Endothelial cell of umbilical vein (primary cell): ENCODE data around the gene ARPC5L. TPM values are rescaled to one million over a fixed set of nuclear protein-coding genes. Genes with fewer than 3 reads are reported as not detected.

ENCODE experiments used
- BruUV-seq: library from RNA; stranded (reverse); fragments of 400-500 nt; replicated peaks from 2 replicates; lab custom pipeline; 2021; lab: Mats Ljungman, UMichigan
- CTCF ChIA-PET: fragments of 300-600, 350-600 bp; sonication (Branson Sonifier 250); formaldehyde crosslinking; loops from one replicate; lab custom pipeline; 2021; ENCODE audit warnings: antibody characterized with exemption, inconsistent platforms; lab: Charles Lee
- POLR2A ChIA-PET: fragments of 300-600, 350-600 bp; sonication (Branson Sonifier 250); formaldehyde crosslinking; loops from one replicate; lab custom pipeline; 2021; ENCODE audit warnings: antibody characterized with exemption, inconsistent platforms; lab: Charles Lee
- DNase-seq: peaks from one replicate; pipeline ENCODE4 v3.0.0-alpha.2; 2011; ENCODE audit warnings: low read depth, low spot score
- FAIRE-seq: peaks from 2 replicates; lab custom pipeline; 2011; peaks lifted over from hg19 to GRCh38; lab: Jason Lieb, UNC
- H2AFZ ChIP-seq: 2 replicates; pipeline ENCODE4 v1.6.0; 2012; ENCODE audit warnings: low read depth, low read length, control low read depth, inconsistent platforms
- H3K27ac ChIP-seq: 2 replicates; pipeline ENCODE4 v1.5.1; 2011; ENCODE audit warnings: low read depth, mild to moderate bottlenecking, control low read depth, low read length, moderate library complexity; ENCODE audit not compliant: insufficient read depth
- H3K27me3 ChIP-seq, 2 experiments: 2 replicates each; pipeline versions ENCODE4 v1.6.0 to v1.6.1; 2011; ENCODE audit warnings: low read length in 2 of 2, mixed read lengths in 1 of 2; ENCODE audit not compliant: control insufficient read depth in 2 of 2, insufficient read depth in 2 of 2
- H3K36me3 ChIP-seq, 2 experiments: 2 replicates in 1 of 2; 3 replicates in 1 of 2; pipeline ENCODE4 v1.5.1; 2011; ENCODE audit warnings: low read length in 2 of 2, mild to moderate bottlenecking in 1 of 2, moderate library complexity in 1 of 2; ENCODE audit not compliant: control insufficient read depth in 2 of 2, insufficient read depth in 2 of 2; ENCODE audit errors: extremely low read depth in 1 of 2
- H3K4me1 ChIP-seq: 3 replicates; pipeline ENCODE4 v1.5.1; 2011; ENCODE audit warnings: mild to moderate bottlenecking, low read length; ENCODE audit not compliant: control insufficient read depth, insufficient read depth; ENCODE audit errors: extremely low read depth
- H3K4me2 ChIP-seq: 2 replicates; pipeline ENCODE4 v1.6.1; 2011; ENCODE audit warnings: low read length, control low read depth, mixed read lengths; ENCODE audit not compliant: insufficient read depth
- H3K4me3 ChIP-seq, 3 experiments: fragments of 200-600 bp in 1 of 3; sonication (generic), shearing (Covaris generic) in 1 of 3; replicated peaks in 1 of 3; 2 replicates each; pipeline ENCODE4 v1.5.1; 2011 to 2016; ENCODE audit warnings: control low read depth in 3 of 3, low read length in 3 of 3, mild to moderate bottlenecking in 2 of 3, inconsistent platforms in 1 of 3, low read depth in 1 of 3, moderate library complexity in 1 of 3; ENCODE audit not compliant: insufficient read depth in 1 of 3
- H3K79me2 ChIP-seq: 2 replicates; pipeline ENCODE4 v1.6.0; 2012; ENCODE audit warnings: low read length, inconsistent platforms; ENCODE audit not compliant: control insufficient read depth, insufficient read depth
- H3K9ac ChIP-seq: replicated peaks from 2 replicates; pipeline ENCODE3; 2011; ENCODE audit warnings: low read length, control low read depth; ENCODE audit not compliant: insufficient read depth; ENCODE audit errors: extremely low read depth
- H3K9me1 ChIP-seq: replicated peaks from 3 replicates; pipeline ENCODE4 v1.6.0; 2011; ENCODE audit warnings: mild to moderate bottlenecking, low read length; ENCODE audit not compliant: control insufficient read depth, insufficient read depth; ENCODE audit errors: extremely low read depth
- H3K9me3 ChIP-seq: replicated peaks from 2 replicates; pipeline ENCODE4 v1.5.1; 2012; ENCODE audit warnings: low read length, inconsistent platforms; ENCODE audit not compliant: control insufficient read depth, insufficient read depth
- H4K20me1 ChIP-seq: replicated peaks from 2 replicates; pipeline ENCODE3; 2011; ENCODE audit warnings: mild to moderate bottlenecking, low read length; ENCODE audit not compliant: control insufficient read depth, insufficient read depth; ENCODE audit errors: extremely low read depth
- EZH2 ChIP-seq: IDR thresholded peaks from 2 replicates; pipeline ENCODE4 v1.6.1; 2012; ENCODE audit warnings: borderline replicate concordance, low read depth, mild to moderate bottlenecking, moderate library complexity, low read length, inconsistent platforms; ENCODE audit not compliant: severe bottlenecking
- FOS ChIP-seq: IDR thresholded peaks from 2 replicates; pipeline ENCODE4 v1.6.1; 2011; ENCODE audit warnings: mild to moderate bottlenecking, low read length, moderate library complexity, borderline replicate concordance; ENCODE audit not compliant: insufficient read depth
- GATA2 ChIP-seq: IDR thresholded peaks from 2 replicates; pipeline ENCODE4 v1.7.0; 2011; ENCODE audit warnings: low read depth, mild to moderate bottlenecking, moderate library complexity, mixed read lengths, low read length; ENCODE audit not compliant: insufficient read length, insufficient read depth
- JUN ChIP-seq: IDR thresholded peaks from 2 replicates; pipeline ENCODE4 v1.6.1; 2011; ENCODE audit warnings: borderline replicate concordance, low read depth; ENCODE audit not compliant: insufficient read length, insufficient read depth
- MYC ChIP-seq: IDR thresholded peaks from one replicate; pipeline ENCODE4 v1.6.1; 2011; ENCODE audit warnings: mild to moderate bottlenecking, low read depth, low read length
- POLR2A ChIP-seq: IDR thresholded peaks from 2 replicates; pipeline ENCODE4 v1.6.1; 2012; ENCODE audit warnings: low read depth, mild to moderate bottlenecking, control low read depth, low read length
- POLR2AphosphoS5 ChIP-seq: IDR thresholded peaks from 2 replicates; pipeline ENCODE4 v1.6.1; 2012; ENCODE audit warnings: low read depth, mild to moderate bottlenecking, control low read depth, low read length, moderate library complexity; ENCODE audit not compliant: insufficient read depth
- dilution Hi-C: fragments of 300-500 bp; cut with MboI; formaldehyde crosslinking; loops from one replicate; pipeline ENCODE4 v1.15.0; 2019; ENCODE audit warnings: low sequenced_read_pairs; ENCODE audit not compliant: extremely low pct_ligation_motif_present
- intact Hi-C: fragments of 100-400 bp; cut with micrococcal nuclease; formaldehyde crosslinking; loops from one replicate; pipeline ENCODE4 v1.10.0; 2022
- polyA plus RNA-seq, 4 experiments: library from polyadenylated mRNA; depleted of rRNA in 3 of 4; stranded (reverse) in 3 of 4; unstranded in 1 of 4; fragments of >200 nt; gene quantifications; 2 replicates each; pipeline versions ENCODE4 v1.2.1 to v1.2.3, GENCODE V29; 2011 to 2012; ENCODE audit warnings: missing spikeins in 1 of 4
- total RNA-seq: library from RNA; stranded (reverse); gene quantifications from 2 replicates; pipeline ENCODE4 v1.2.3, GENCODE V29; 2021
- TF ChIP-seq, protein P1 (sequence below), 2 donors: IDR thresholded peaks; 1 replicate in 1 of 2; 2 replicates in 1 of 2; pipeline ENCODE4 v1.5.1; 2011; ENCODE audit warnings: low read length in 2 of 2, mild to moderate bottlenecking in 2 of 2, moderate library complexity in 2 of 2, control low read depth in 1 of 2, inconsistent platforms in 1 of 2, low read depth in 1 of 2; ENCODE audit not compliant: insufficient read depth in 1 of 2; ENCODE audit errors: extremely low read depth in 1 of 2
- TF ChIP-seq, protein P2 (sequence below): IDR thresholded peaks from 2 replicates; pipeline ENCODE4 v1.6.1; 2011; ENCODE audit not compliant: insufficient read depth, insufficient read length

ARPC5L gene
- total and polyA plus RNA-seq, 2 donors (not counting 3 experiments of a cell fraction or from before 2014, with no cell fraction given): 60.7 to 68.1 TPM

DNA sequence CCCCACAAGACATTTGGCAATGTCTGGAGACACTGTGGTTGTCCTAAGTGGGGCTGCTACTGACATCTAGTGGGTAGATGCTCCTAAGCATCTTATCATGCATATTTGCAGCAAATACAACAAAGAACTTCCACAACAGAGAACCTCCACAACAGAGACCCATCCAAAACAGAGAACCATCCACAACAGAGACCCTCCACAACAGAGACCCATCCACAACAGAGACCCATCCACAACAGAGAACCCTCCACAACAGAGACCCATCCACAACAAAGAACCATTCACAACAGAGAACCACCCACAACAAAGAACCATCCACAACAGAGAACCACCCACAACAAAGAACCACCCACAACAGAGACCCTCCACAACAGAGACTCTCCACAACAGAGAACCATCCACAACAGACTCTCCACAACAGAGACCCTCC lies 32.8 kb downstream of the ARPC5L start:
- no peak overlapping the region for H3K4me3 ChIP-seq
- ChIA-PET CTCF (interaction anchor here (1.8 kb wide), 1 partner anchor 42 kb away, joined by 10 read pairs; the partner anchor contains the start of gene WDR38), POLR2A (interaction anchor here (0.5 kb wide), 1 partner anchor 482 kb away, joined by 3 read pairs; no protein-coding TSS in a partner anchor)
- H3K27me3 ChIP-seq: no peaks in the 10 kb centered on the region
- dilution Hi-C loops (no loop called here), intact Hi-C loops (loop anchor here (1.0 kb wide), 3 partner anchors 32 to 120 kb away; partner anchors contain the start of genes ARPC5L and WDR38)
- FAIRE-seq (peak; percentile 62), DNase-seq (peak; percentile 57)
- no TSS peak for BruUV-seq
- H2AFZ ChIP-seq: no peak overlapping the region
- no peaks in the 10 kb centered on the region for H3K79me2 ChIP-seq
- no peaks in the 10 kb centered on the region for H4K20me1 ChIP-seq
- H3K9me1 ChIP-seq: no peaks in the 10 kb centered on the region
- no peaks in the 10 kb centered on the region for H3K4me1 ChIP-seq
- no peak for TF ChIP-seq FOS
- TF ChIP-seq, protein P1, sequence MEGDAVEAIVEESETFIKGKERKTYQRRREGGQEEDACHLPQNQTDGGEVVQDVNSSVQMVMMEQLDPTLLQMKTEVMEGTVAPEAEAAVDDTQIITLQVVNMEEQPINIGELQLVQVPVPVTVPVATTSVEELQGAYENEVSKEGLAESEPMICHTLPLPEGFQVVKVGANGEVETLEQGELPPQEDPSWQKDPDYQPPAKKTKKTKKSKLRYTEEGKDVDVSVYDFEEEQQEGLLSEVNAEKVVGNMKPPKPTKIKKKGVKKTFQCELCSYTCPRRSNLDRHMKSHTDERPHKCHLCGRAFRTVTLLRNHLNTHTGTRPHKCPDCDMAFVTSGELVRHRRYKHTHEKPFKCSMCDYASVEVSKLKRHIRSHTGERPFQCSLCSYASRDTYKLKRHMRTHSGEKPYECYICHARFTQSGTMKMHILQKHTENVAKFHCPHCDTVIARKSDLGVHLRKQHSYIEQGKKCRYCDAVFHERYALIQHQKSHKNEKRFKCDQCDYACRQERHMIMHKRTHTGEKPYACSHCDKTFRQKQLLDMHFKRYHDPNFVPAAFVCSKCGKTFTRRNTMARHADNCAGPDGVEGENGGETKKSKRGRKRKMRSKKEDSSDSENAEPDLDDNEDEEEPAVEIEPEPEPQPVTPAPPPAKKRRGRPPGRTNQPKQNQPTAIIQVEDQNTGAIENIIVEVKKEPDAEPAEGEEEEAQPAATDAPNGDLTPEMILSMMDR (IDR thresholded peaks at IDR 0.05; ENCODE audit: extremely low read depth in 1 of 2, insufficient read depth in 1 of 2, low read depth in 1 of 2, low read length in 2 of 2): peak; percentile 43 to 58
- no peak overlapping the region for H3K27ac ChIP-seq
- no peak overlapping the region for H3K4me2 ChIP-seq
- H3K9me3 ChIP-seq: no peaks in the 10 kb centered on the region
- H3K9ac ChIP-seq: no peak overlapping the region
- peaks cover 0 to 20% of the 10 kb centered on the region in 2 experiments for H3K36me3 ChIP-seq

DNA sequence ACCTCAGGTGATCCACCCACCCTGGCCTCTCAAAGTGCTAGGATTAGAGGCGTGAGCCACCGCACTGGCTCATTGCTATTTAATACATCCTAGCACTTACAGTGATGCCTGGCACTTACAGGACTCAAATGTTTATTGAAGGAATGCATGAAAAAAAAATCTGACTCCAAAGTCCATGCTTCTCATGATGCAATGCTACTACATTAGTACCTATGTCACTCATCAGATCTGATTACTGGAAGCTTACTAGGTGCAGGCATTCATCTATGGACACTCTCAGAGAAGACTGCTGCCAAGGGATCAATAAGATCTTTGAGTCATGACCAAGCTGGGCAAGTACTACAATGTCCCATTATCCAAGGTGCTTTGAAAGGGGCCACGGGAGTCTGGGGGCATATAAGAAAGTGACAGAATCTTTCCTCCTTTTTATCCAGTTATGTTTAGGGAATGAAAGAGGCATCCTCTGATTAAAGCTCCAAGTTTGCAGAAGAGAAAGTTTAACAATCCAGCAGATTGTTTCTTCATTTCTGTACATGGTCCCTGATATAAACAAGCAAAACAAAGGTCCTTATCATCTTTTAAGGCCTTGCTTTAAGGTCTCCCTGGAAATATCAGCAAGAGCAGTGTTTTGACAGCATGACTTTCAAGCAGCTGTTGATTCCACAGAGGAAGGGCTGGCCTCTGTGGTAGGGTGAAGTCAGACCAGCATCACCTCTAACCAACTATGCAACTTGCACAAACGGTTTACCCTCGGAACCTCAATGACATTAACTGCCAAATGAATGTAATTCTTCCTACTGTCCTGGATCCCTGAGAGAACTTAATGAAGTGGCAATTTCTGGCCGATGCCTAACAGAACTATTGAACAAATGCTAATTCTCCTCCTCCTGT lies 35.9 kb downstream of the ARPC5L start:
- no peak overlapping the region for H2AFZ ChIP-seq
- H3K9me3 ChIP-seq: no peaks in the 10 kb centered on the region
- dilution Hi-C loops (no loop called here), intact Hi-C loops (no loop called here)
- H3K4me2 ChIP-seq: no peak overlapping the region
- TF ChIP-seq EZH2 (no peak), POLR2AphosphoS5 (no peak), FOS (no peak), MYC (no peak), JUN (no peak), POLR2A (no peak), GATA2 (no peak)
- TF ChIP-seq, protein P1 (IDR thresholded peaks at IDR 0.05; ENCODE audit: extremely low read depth in 1 of 2, insufficient read depth in 1 of 2, low read depth in 1 of 2, low read length in 2 of 2): no peak
- TF ChIP-seq, protein P2, sequence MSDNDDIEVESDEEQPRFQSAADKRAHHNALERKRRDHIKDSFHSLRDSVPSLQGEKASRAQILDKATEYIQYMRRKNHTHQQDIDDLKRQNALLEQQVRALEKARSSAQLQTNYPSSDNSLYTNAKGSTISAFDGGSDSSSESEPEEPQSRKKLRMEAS: no peak
- H3K4me1 ChIP-seq: peaks cover 8% of the 10 kb centered on the region
- BruUV-seq: no TSS peak
- no peaks in the 10 kb centered on the region for H4K20me1 ChIP-seq
- FAIRE-seq: no peak
- H3K27ac ChIP-seq: no peak overlapping the region
- ChIA-PET POLR2A (no interaction called here), CTCF (no interaction called here)
- H3K79me2 ChIP-seq: no peaks in the 10 kb centered on the region
- H3K4me3 ChIP-seq: no peak overlapping the region
- H3K9me1 ChIP-seq: no peaks in the 10 kb centered on the region
- peaks cover 0 to 12% of the 10 kb centered on the region in 2 experiments for H3K36me3 ChIP-seq
- H3K27me3 ChIP-seq: no peaks in the 10 kb centered on the region
- DNase-seq: no peak
- no peak overlapping the region for H3K9ac ChIP-seq
